Measurements from ENCODE around the gene PHF12.

PHF12 gene

DNA sequence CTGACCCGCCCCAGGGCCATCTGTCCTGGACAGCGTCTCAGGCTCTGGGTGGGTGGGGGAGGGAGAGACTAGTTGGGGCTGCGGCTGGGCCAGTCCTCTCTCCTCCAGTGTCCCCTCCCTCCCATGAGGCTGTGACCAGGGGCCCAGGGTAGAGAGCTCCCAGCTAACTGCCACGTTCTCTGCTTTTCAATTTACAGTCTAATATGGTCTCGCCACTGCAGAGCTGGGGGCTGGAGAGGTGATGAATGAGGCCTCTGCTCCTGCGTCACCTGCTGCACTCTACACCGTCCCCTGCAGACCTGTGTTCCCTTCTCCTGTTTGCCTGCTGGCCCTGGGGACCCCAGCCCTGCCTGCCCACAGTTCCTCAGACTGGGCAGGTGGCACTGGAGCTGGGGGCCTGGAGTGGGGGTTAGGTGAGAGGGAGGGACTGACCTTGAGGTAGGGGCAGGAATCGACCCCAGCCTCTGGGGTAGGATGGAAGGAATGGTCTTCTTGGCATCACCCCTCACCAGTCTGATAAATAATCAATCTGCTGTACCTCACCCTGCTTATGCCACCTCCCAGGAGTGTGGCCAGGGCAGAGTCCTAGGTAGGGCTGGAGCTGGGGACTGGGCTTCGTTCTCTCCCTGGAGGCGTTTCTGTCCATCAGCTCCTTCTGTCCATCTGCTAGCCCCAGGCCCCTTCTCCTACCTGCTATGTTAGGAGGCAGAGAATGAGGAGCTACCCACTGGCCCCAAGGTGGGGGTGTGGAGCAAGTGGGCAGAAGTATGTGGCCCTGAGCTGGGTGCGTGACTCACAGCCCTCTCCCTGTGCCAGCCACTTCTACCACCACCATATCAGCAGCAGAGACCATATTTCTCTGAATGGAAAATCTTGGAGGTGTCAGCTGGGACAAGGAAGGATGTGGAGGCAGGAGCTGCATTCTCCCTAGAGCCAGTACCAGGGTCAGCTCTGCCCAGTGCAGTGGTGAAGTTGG is 41.6 kb upstream of the PHF12 start:
- no peak for TF ChIP-seq POLR2AphosphoS5 (IDR thresholded peaks at IDR 0.05; ENCODE audit: low read depth)
- TF ChIP-seq, protein P1, sequence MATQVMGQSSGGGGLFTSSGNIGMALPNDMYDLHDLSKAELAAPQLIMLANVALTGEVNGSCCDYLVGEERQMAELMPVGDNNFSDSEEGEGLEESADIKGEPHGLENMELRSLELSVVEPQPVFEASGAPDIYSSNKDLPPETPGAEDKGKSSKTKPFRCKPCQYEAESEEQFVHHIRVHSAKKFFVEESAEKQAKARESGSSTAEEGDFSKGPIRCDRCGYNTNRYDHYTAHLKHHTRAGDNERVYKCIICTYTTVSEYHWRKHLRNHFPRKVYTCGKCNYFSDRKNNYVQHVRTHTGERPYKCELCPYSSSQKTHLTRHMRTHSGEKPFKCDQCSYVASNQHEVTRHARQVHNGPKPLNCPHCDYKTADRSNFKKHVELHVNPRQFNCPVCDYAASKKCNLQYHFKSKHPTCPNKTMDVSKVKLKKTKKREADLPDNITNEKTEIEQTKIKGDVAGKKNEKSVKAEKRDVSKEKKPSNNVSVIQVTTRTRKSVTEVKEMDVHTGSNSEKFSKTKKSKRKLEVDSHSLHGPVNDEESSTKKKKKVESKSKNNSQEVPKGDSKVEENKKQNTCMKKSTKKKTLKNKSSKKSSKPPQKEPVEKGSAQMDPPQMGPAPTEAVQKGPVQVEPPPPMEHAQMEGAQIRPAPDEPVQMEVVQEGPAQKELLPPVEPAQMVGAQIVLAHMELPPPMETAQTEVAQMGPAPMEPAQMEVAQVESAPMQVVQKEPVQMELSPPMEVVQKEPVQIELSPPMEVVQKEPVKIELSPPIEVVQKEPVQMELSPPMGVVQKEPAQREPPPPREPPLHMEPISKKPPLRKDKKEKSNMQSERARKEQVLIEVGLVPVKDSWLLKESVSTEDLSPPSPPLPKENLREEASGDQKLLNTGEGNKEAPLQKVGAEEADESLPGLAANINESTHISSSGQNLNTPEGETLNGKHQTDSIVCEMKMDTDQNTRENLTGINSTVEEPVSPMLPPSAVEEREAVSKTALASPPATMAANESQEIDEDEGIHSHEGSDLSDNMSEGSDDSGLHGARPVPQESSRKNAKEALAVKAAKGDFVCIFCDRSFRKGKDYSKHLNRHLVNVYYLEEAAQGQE (IDR thresholded peaks at IDR 0.05; ENCODE audit: insufficient replicate concordance, low read depth), result no peak
- TF ChIP-seq, protein P2, sequence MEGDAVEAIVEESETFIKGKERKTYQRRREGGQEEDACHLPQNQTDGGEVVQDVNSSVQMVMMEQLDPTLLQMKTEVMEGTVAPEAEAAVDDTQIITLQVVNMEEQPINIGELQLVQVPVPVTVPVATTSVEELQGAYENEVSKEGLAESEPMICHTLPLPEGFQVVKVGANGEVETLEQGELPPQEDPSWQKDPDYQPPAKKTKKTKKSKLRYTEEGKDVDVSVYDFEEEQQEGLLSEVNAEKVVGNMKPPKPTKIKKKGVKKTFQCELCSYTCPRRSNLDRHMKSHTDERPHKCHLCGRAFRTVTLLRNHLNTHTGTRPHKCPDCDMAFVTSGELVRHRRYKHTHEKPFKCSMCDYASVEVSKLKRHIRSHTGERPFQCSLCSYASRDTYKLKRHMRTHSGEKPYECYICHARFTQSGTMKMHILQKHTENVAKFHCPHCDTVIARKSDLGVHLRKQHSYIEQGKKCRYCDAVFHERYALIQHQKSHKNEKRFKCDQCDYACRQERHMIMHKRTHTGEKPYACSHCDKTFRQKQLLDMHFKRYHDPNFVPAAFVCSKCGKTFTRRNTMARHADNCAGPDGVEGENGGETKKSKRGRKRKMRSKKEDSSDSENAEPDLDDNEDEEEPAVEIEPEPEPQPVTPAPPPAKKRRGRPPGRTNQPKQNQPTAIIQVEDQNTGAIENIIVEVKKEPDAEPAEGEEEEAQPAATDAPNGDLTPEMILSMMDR (IDR thresholded peaks at IDR 0.05; ENCODE audit: insufficient read depth, low read length), result no peak
- no peak for TF ChIP-seq SPI1 (IDR thresholded peaks at IDR 0.05; ENCODE audit: borderline replicate concordance, low read depth)
- no peak for TF ChIP-seq GABPA (IDR thresholded peaks at IDR 0.05; ENCODE audit: low read depth)
- no peak for DNase-seq (ENCODE audit: low read depth in 1 of 2, low spot score in 1 of 2)
- Histone ChIP-seq H3K27ac (replicated peaks) (no peak overlapping the region), H3K27me3 (ENCODE audit: insufficient read depth, poor library complexity, severe bottlenecking) (no peaks in the 10 kb centered on the region), H3K4me3 (replicated peaks; ENCODE audit: insufficient read depth, low read length) (no peak overlapping the region)

DNA sequence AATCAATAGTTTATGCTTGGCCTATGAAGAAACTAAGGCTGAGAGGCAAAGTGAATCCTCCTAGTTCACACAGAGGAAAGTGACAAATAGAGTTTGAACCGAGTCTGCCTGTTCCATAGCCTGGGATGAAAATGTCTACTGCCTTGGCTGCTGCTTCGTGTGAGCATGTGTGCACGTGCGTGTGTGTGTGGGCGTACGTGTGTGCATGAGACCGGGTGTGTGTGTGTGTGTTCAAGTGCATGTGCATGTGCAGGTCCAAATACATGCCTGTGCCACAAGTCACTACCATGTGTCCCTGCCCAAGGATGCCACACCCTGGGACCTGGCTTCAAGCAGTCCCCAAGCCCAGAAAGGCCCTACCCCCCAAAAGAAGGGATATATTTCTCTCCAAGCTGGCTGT is 40.9 kb upstream of the PHF12 start:
- no peak for DNase-seq (ENCODE audit: low read depth in 1 of 2, low spot score in 1 of 2)
- TF ChIP-seq, protein P1 (IDR thresholded peaks at IDR 0.05; ENCODE audit: insufficient replicate concordance, low read depth), result no peak
- Histone ChIP-seq H3K27me3 (ENCODE audit: insufficient read depth, poor library complexity, severe bottlenecking) (no peaks in the 10 kb centered on the region), H3K4me3 (replicated peaks; ENCODE audit: insufficient read depth, low read length) (no peak overlapping the region), H3K27ac (replicated peaks) (no peak overlapping the region)

DNA sequence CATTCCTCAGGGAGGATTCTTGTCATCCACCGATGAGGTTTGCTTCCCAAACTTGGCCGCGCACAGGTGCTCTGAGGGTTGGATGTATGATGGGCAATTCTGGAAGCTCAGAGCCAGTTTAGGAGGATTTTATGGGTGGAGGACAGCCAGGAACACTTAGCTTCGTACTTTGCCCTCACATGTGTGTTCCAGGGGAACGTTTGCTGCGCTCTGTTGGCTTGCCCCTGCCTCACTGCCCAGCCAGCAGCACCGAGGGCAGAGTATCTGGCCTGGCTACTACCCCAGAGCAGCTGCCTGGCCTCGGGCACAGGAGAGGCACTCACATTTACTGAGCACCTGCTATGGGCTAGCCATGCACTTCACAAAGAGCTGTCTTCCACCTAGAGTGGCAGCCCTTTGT is 40.5 kb upstream of the PHF12 start:
- no peak for TF ChIP-seq POLR2AphosphoS5 (IDR thresholded peaks at IDR 0.05; ENCODE audit: low read depth)
- TF ChIP-seq, protein P2 (IDR thresholded peaks at IDR 0.05; ENCODE audit: insufficient read depth, low read length), result no peak
- H3K27me3 ChIP-seq (ENCODE audit: insufficient read depth, poor library complexity, severe bottlenecking), result no peaks in the 10 kb centered on the region
- H3K4me3 ChIP-seq (replicated peaks; ENCODE audit: insufficient read depth, low read length), result no peak overlapping the region
- no peak overlapping the region for H3K27ac ChIP-seq (replicated peaks)
- DNase-seq (ENCODE audit: low read depth in 1 of 2, low spot score in 1 of 2), result no peak

DNA sequence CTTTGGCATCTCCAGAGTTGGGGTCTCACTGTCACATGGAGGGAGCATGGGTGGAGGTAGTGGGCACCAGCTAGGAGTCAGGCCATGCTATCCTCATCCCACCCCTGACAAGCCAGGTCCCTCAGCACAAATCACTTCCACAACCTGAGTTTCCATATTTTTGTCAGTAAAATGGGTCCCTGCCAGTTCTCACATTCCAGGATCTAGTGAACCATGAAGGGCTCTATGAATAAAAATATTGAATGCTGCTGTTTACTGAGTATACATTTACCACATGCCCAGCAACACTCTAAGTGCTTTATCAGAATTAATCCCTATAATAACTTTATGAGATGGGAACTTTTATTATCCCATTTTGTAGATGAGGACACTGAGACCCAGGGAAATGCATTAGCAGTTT is 37.7 kb upstream of the PHF12 start:
- TF ChIP-seq, protein P1 (IDR thresholded peaks at IDR 0.05; ENCODE audit: insufficient replicate concordance, low read depth), result no peak
- no peak for TF ChIP-seq POLR2AphosphoS5 (IDR thresholded peaks at IDR 0.05; ENCODE audit: low read depth)
- TF ChIP-seq, protein P2 (IDR thresholded peaks at IDR 0.05; ENCODE audit: insufficient read depth, low read length), result no peak
- no peak for TF ChIP-seq GABPA (IDR thresholded peaks at IDR 0.05; ENCODE audit: low read depth)
- no peak for TF ChIP-seq SPI1 (IDR thresholded peaks at IDR 0.05; ENCODE audit: borderline replicate concordance, low read depth)
- H3K27me3 ChIP-seq (ENCODE audit: insufficient read depth, poor library complexity, severe bottlenecking), result no peaks in the 10 kb centered on the region

More for the DNA sequence above, 37.7 kb upstream of the PHF12 start:
- no peak overlapping the region for H3K4me3 ChIP-seq (replicated peaks; ENCODE audit: insufficient read depth, low read length)
- no peak overlapping the region for H3K27ac ChIP-seq (replicated peaks)
- DNase-seq (ENCODE audit: low read depth in 1 of 2, low spot score in 1 of 2), result no peak

Measured in HL-60 (cell line).